ENCODE data around the gene TMEM132D. TPM values are rescaled to one million over a fixed set of nuclear protein-coding genes. Genes with fewer than 3 reads are reported as not detected.

Gene TMEM132D
- total RNA-seq, 2 donors from 2014 or later, result not detected

DNA sequence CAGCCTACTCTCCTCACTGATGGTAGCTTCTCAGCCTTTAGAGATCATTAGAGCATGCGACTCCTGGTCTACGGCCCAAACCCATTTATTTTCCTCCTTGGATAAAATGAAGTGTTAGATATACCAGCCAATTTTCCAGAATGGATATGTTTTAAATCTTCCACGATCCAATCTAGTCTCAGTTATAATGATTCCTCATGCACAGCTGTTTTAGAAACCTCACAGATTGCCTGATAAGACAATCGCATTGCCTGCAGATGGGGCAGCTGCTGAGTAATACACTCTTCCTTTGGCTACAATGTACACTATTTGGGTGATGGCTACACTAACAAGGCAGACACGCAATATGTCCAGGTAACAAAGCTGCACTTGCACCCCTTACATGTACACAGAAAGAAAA lies 823.4 kb downstream of the TMEM132D start:
- Histone ChIP-seq H3K4me3 (no peak overlapping the region), H3K27me3 (no peaks in the 10 kb centered on the region), H3K36me3 (no peaks in the 10 kb centered on the region), H3K9me3 (no peaks in the 10 kb centered on the region), H3K4me1 (no peaks in the 10 kb centered on the region), H3K27ac (no peak overlapping the region)
- TF ChIP-seq, protein P1, sequence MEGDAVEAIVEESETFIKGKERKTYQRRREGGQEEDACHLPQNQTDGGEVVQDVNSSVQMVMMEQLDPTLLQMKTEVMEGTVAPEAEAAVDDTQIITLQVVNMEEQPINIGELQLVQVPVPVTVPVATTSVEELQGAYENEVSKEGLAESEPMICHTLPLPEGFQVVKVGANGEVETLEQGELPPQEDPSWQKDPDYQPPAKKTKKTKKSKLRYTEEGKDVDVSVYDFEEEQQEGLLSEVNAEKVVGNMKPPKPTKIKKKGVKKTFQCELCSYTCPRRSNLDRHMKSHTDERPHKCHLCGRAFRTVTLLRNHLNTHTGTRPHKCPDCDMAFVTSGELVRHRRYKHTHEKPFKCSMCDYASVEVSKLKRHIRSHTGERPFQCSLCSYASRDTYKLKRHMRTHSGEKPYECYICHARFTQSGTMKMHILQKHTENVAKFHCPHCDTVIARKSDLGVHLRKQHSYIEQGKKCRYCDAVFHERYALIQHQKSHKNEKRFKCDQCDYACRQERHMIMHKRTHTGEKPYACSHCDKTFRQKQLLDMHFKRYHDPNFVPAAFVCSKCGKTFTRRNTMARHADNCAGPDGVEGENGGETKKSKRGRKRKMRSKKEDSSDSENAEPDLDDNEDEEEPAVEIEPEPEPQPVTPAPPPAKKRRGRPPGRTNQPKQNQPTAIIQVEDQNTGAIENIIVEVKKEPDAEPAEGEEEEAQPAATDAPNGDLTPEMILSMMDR (IDR thresholded peaks at IDR 0.05), result no peak
- DNase-seq (ENCODE audit: low spot score), result no peak

DNA sequence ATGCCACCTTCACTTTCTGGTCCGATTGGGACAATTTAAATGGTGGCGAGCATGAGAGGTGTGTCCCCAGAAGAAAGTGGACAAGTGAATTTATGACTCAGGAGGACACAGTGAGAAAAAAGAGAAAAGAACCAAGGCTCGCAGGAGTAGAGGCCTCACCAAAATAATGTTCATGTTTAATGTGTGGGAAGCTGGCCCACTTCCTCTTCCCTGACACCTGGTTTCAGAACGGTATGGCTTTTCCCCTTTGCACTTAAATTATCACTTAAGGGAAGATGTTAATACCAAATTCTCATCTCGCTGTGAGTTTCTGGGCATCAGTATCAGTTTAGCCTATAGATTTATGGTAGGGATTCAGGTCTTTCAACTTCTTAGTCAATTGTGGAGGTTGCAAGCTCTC lies 824.1 kb downstream of the TMEM132D start:
- TF ChIP-seq, protein P1 (IDR thresholded peaks at IDR 0.05), result no peak
- Histone ChIP-seq H3K4me3 (no peak overlapping the region), H3K27ac (no peak overlapping the region), H3K4me1 (no peaks in the 10 kb centered on the region), H3K9me3 (no peaks in the 10 kb centered on the region), H3K36me3 (no peaks in the 10 kb centered on the region), H3K27me3 (no peaks in the 10 kb centered on the region)
- DNase-seq (ENCODE audit: low spot score), result no peak

DNA sequence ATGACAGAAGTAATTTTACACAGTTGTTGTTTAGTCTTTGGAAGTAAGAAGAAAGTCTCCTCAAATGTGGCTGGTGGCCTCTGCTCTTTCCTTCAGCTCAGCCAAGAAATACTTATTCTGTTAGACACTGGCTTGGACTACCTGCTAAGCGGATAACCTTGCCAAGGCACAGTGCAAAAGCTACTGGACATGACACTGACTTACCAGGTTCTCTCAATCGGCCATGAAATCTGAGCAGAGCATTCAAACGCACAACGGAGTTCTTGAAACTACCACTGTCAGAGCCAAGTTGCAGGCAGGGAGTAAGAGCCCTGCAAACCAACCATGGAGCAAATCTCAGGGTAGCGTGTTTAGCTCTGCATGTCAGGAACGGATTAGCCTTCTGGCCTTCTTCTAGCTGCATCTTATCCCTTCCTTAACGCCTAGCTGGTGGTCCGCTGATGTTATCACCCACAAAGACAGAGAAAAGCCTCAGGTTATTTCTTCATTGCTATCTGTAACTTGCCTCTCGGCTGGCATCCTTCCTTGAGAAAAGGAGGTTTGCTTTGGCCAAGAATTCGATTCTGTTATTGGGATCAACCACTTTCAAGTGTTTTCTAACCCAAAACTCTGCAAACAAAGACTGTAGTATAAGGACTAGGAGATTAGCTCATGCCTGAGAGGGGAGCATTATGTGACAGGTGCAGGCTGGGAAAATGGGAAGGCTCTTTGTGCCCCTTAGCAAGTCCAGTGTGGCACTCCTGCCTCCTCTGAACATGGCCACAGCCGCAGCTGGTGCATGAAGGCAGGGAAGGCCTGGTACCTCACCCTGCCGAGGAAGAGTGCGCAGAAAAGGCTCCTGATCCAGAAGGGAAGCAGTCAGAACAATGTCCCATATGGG lies 827.1 kb downstream of the TMEM132D start:
- Histone ChIP-seq H3K27ac (no peak overlapping the region), H3K36me3 (no peaks in the 10 kb centered on the region), H3K4me1 (no peaks in the 10 kb centered on the region), H3K4me3 (no peak overlapping the region), H3K27me3 (no peaks in the 10 kb centered on the region), H3K9me3 (no peaks in the 10 kb centered on the region)
- TF ChIP-seq, protein P1 (IDR thresholded peaks at IDR 0.05), result no peak
- DNase-seq (ENCODE audit: low spot score), result no peak

DNA sequence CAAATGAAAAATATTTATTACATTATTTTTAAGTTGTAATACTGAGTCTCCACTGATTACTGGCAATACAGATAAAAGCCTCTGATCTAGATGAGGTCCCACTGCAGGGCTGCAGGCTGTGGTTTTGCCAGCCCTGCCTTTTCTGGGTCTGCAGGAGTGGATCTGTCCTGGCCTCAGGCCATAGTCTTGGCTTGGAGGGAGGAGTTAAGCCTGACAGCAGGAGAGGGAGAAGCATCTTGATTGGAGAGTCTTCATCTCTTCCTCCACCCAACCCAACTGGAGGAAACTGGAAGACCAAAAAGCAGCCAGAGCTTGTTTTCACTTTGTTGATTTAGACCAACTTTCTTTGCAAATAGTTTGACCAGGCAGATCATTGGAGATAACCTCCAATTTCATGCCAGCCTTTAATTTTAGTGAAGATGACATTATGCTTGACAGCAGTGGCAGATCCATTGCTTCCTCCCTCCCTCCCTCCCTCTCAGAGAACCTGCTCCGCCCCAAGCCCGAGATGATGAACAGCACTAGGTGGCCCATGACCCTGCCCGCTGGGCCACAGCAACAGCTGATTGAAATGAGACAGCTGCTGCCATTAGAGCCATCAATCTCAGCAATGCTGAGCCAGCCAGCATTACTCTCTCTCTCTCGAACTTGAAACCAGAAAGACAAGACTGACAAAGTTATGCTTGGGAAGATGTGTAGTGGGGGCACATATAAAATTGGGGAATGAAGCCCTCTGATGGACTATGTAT lies 828.2 kb downstream of the TMEM132D start:
- no peaks in the 10 kb centered on the region for H3K36me3 ChIP-seq
- no peaks in the 10 kb centered on the region for H3K27me3 ChIP-seq
- no peak overlapping the region for H3K27ac ChIP-seq
- H3K4me3 ChIP-seq, result no peak overlapping the region
- no peaks in the 10 kb centered on the region for H3K4me1 ChIP-seq
- no peak for DNase-seq (ENCODE audit: low spot score)
- no peaks in the 10 kb centered on the region for H3K9me3 ChIP-seq
- TF ChIP-seq, protein P1 (IDR thresholded peaks at IDR 0.05), result no peak

DNA sequence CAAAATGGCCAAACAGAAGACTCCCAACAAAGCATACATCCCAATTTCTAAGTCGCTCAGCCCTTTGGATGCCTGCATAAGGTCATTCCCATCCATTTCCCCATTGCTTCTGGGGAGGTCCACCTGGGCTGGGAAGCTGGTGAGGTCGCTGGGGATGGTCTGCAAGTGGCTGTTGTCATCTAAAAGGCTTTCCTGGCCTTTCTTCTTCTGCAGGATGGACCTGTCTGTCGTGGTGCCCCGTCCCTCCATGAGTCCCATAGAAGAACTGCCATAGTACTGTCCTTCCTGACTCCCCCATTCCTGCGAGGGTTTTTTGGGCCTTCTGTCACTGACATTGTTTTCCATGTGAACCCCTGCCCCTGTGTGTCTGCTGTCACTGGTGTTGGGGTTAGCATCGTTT lies 829.4 kb downstream of the TMEM132D start:
- DNase-seq (ENCODE audit: low spot score), result no peak
- Histone ChIP-seq H3K36me3 (no peaks in the 10 kb centered on the region), H3K27ac (no peak overlapping the region), H3K4me3 (no peak overlapping the region), H3K27me3 (no peaks in the 10 kb centered on the region), H3K9me3 (no peaks in the 10 kb centered on the region), H3K4me1 (no peaks in the 10 kb centered on the region)
- TF ChIP-seq, protein P1 (IDR thresholded peaks at IDR 0.05), result no peak
